OCI-LY7 (cell line): ENCODE data around the gene EGLN2. TPM values are rescaled to one million over a fixed set of nuclear protein-coding genes. Genes with fewer than 3 reads are reported as not detected.
"Not testable (repeated sequence)": the region's sequence is repeated elsewhere in the genome, so short reads cannot be mapped to it uniquely, and the experiment has no call there.

Experiments
- BruUV-seq: library from RNA; stranded (reverse); fragments of 400-500 nt; replicated peaks from 2 replicates; lab custom pipeline; 2021; lab: Mats Ljungman, UMichigan
- CTCF ChIA-PET: fragments of 300-600 bp; sonication (Branson Sonifier 250); formaldehyde crosslinking; loops from one replicate; lab custom pipeline; 2022; ENCODE audit warnings: antibody characterized with exemption; ENCODE audit not compliant: unreplicated experiment; lab: Charles Lee
- POLR2A ChIA-PET: fragments of 300-600 bp; sonication (Branson Sonifier 250); formaldehyde crosslinking; loops from one replicate; lab custom pipeline; 2022; ENCODE audit warnings: antibody characterized with exemption; lab: Charles Lee
- DNase-seq: peaks from one replicate; pipeline ENCODE4 v3.0.0-alpha.2; 2015; ENCODE audit warnings: low spot score
- H2AFZ ChIP-seq: fragments of 200-600 bp; sonication (generic), shearing (Covaris generic); 2 replicates; pipeline ENCODE4 v1.6.1; 2014; ENCODE audit warnings: mild to moderate bottlenecking, antibody characterized with exemption, low read length, moderate library complexity
- H3K27ac ChIP-seq: fragments of 200-600 bp; sonication (generic); 2 replicates; pipeline ENCODE4 v1.5.1; 2014; ENCODE audit warnings: mixed run types, low read depth, mild to moderate bottlenecking, moderate library complexity, low read length, inconsistent platforms; ENCODE audit not compliant: poor library complexity, severe bottlenecking
- H3K36me3 ChIP-seq: fragments of 200-600 bp; sonication (generic); 2 replicates; pipeline ENCODE4 v1.6.1; 2014; ENCODE audit warnings: mild to moderate bottlenecking, antibody characterized with exemption, low read length, moderate library complexity, mixed read lengths; ENCODE audit not compliant: insufficient read depth
- H3K4me1 ChIP-seq: fragments of 200-600 bp; sonication (generic); 2 replicates; pipeline ENCODE4 v1.5.1; 2014; ENCODE audit warnings: mild to moderate bottlenecking, low read length; ENCODE audit not compliant: insufficient read depth, poor library complexity, severe bottlenecking
- H3K4me2 ChIP-seq: fragments of 200-600 bp; sonication (generic); 2 replicates; pipeline ENCODE4 v1.6.1; 2014; ENCODE audit warnings: mild to moderate bottlenecking, low read length
- H3K4me3 ChIP-seq: fragments of 200-600 bp; sonication (generic); 2 replicates; pipeline ENCODE4 v1.5.1; 2014; ENCODE audit warnings: mild to moderate bottlenecking, low read depth, low read length; ENCODE audit not compliant: poor library complexity, severe bottlenecking
- H3K79me2 ChIP-seq: fragments of 200-600 bp; sonication (generic); 2 replicates; pipeline ENCODE4 v1.6.1; 2016; ENCODE audit warnings: low read depth, mild to moderate bottlenecking, low read length, moderate library complexity, mixed read lengths; ENCODE audit not compliant: insufficient read depth
- H3K9me2 ChIP-seq: fragments of 200-600 bp; sonication (generic); 2 replicates; pipeline ENCODE4 v1.6.1; 2016; ENCODE audit warnings: mild to moderate bottlenecking, low read length, mixed read lengths; ENCODE audit not compliant: insufficient read depth
- H3K9me3 ChIP-seq: fragments of 200-600 bp; sonication (generic); 2 replicates; pipeline ENCODE4 v1.6.1; 2014; ENCODE audit warnings: mild to moderate bottlenecking, mixed run types, low read length, mixed read lengths
- H4K20me1 ChIP-seq: fragments of 200-600 bp; sonication (generic); 2 replicates; pipeline ENCODE4 v1.6.1; 2014; ENCODE audit warnings: mild to moderate bottlenecking, antibody characterized with exemption, low read length, moderate library complexity, mixed read lengths; ENCODE audit not compliant: insufficient read depth
- CTCF ChIP-seq: fragments of 200-600 bp; sonication (generic); conservative IDR thresholded peaks from 2 replicates; pipeline ENCODE4 v1.5.1; 2014; ENCODE audit warnings: mild to moderate bottlenecking, antibody characterized with exemption, low read length, moderate library complexity, mixed read lengths
- EZH2phosphoT487 ChIP-seq: fragments of 200-600 bp; sonication (generic); IDR thresholded peaks from 2 replicates; pipeline ENCODE4 v1.6.1; 2018; ENCODE audit warnings: low read depth, borderline replicate concordance, mild to moderate bottlenecking, mixed run types, antibody characterized with exemption, low read length, moderate library complexity, mixed read lengths
- intact Hi-C: fragments of 100-400 bp; cut with micrococcal nuclease; formaldehyde crosslinking; loops from one replicate; pipeline ENCODE4 v1.10.0; 2022; ENCODE audit not compliant: unreplicated experiment
- total RNA-seq, 2 experiments: library from RNA; depleted of rRNA in 1 of 2; stranded (reverse); fragments of >200 nt in 1 of 2; shearing (Covaris generic) in 1 of 2; gene quantifications; 2 replicates each; pipeline ENCODE4 v1.2.3, GENCODE V29; 2014 to 2022

The EGLN2 gene
- total RNA-seq, 2 experiments from 2014 or later = 81.6 to 87.9 TPM

GRCh38 chr19:40833728-40834533 is 34.9 kb downstream of the EGLN2 start:
- BruUV-seq, H3K4me3 ChIP-seq, H3K9me3 ChIP-seq, H3K4me1 ChIP-seq, DNase-seq, H3K79me2 ChIP-seq, H4K20me1 ChIP-seq, CTCF ChIA-PET, H3K9me2 ChIP-seq, H3K4me2 ChIP-seq, H2AFZ ChIP-seq, H3K27ac ChIP-seq, H3K36me3 ChIP-seq, intact Hi-C loops: not testable (repeated sequence)
- POLR2A ChIA-PET = interaction anchor here (0.7 kb wide), 1 partner anchor 290 kb away, joined by 6 read pairs; no protein-coding TSS in a partner anchor

GRCh38 chr19:40836754-40837429 is 37.9 kb downstream of the EGLN2 start:
- Histone ChIP-seq H3K27ac (no peak overlapping the region), H3K9me2 (no peaks in the 10 kb centered on the region), H2AFZ (no peak overlapping the region), H3K4me2 (no peak overlapping the region), H3K79me2 (no peaks in the 10 kb centered on the region), H3K4me3 (no peak overlapping the region), H3K36me3 (no peaks in the 10 kb centered on the region), H4K20me1 (no peaks in the 10 kb centered on the region), H3K9me3 (no peaks in the 10 kb centered on the region), H3K4me1 (no peaks in the 10 kb centered on the region)
- POLR2A ChIA-PET = interaction anchor here (1.2 kb wide), 1 partner anchor 179 kb away, joined by 4 read pairs; no protein-coding TSS in a partner anchor
- BruUV-seq = no TSS peak
- DNase-seq = no peak
- CTCF ChIA-PET = no interaction called here
- intact Hi-C loops = no loop called here
- no peak for TF ChIP-seq EZH2phosphoT487
- no peak for TF ChIP-seq CTCF

GRCh38 chr19:40838477-40838876 is 39.5 kb downstream of the EGLN2 start:
- BruUV-seq, H3K4me2 ChIP-seq, POLR2A ChIA-PET, H3K9me3 ChIP-seq, H3K36me3 ChIP-seq, H3K4me3 ChIP-seq, DNase-seq, H3K27ac ChIP-seq, H3K79me2 ChIP-seq, H3K9me2 ChIP-seq, H2AFZ ChIP-seq, H3K4me1 ChIP-seq, CTCF ChIA-PET, intact Hi-C loops, H4K20me1 ChIP-seq: not testable (repeated sequence)

GRCh38 chr19:40842012-40842411 is 43.0 kb downstream of the EGLN2 start:
- H3K4me2 ChIP-seq, H3K4me3 ChIP-seq, H4K20me1 ChIP-seq, H3K79me2 ChIP-seq, H3K36me3 ChIP-seq, H3K4me1 ChIP-seq, intact Hi-C loops, H2AFZ ChIP-seq, H3K9me2 ChIP-seq, H3K27ac ChIP-seq, POLR2A ChIA-PET, DNase-seq, H3K9me3 ChIP-seq, CTCF ChIA-PET, BruUV-seq: not testable (repeated sequence)

DNA sequence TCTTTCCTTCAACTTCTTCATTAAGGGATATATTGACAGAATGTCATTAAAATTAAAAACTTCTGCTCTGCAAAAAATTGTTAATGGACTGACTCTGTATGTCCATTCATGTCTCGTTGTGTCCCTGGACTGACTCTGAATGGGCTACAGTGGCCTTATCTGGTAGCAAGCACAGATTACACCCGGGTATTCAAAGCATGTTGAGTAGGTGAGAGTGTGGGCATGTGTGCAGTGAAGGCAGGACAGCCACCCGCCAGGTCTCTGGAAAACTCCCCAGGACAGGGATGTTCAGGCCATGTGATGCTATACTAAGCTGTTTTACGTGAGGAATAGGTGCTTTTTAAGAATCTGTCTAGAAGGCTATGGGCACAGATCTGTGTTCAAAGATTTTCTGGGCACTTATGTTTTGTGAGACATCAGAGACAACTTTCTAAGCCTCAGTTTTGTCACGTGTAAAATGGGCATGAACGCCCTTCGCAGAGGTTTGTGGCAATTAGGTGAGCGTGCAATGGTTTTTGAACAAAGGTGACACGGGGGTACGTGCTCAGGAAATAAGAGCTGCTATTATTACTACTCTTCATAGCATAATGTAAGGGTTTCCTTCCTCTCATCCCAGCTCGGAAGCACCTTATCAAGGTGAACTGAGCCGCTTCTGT is 44.1 kb downstream of the EGLN2 start:
- DNase-seq, H3K36me3 ChIP-seq, H3K4me3 ChIP-seq, BruUV-seq, H3K79me2 ChIP-seq, H2AFZ ChIP-seq, intact Hi-C loops, POLR2A ChIA-PET, H3K9me3 ChIP-seq, H3K4me1 ChIP-seq, CTCF ChIA-PET, H4K20me1 ChIP-seq, H3K27ac ChIP-seq, H3K9me2 ChIP-seq: not testable (repeated sequence)
- peak overlapping the region; percentile 1; the same call in 1 of the 2 replicates for H3K4me2 ChIP-seq
